Prostate gland (tissue), 2 donors: ENCODE measurements around the gene CALML3.

Source experiments
- CTCF ChIP-seq, 4 experiments: fragments of 200-600 bp in 2 of 4; fragments of 450-650 bp in 2 of 4; sonication (generic) in 2 of 4; IDR thresholded peaks; 1 replicate in 3 of 4; 2 replicates in 1 of 4; pipeline ENCODE4 v1.5.1; 2016 to 2019; ENCODE audit warnings: antibody characterized with exemption in 4 of 4, mild to moderate bottlenecking in 2 of 4, moderate library complexity in 2 of 4
- POLR2A ChIP-seq: fragments of 450-650 bp; IDR thresholded peaks from one replicate; pipeline ENCODE4 v1.6.1; 2016; ENCODE audit warnings: antibody characterized with exemption, mild to moderate bottlenecking

GRCh38 chr10:5553400-5554170, 28.8 kb downstream of the CALML3 start:
- no peak for TF ChIP-seq CTCF (IDR thresholded peaks at IDR 0.05)
- TF ChIP-seq POLR2A, result no peak
